ENCODE measurements around the gene NKX2-8.

Gene NKX2-8

GRCh38 chr14:36585100-36585499 lies 2.7 kb upstream of the NKX2-8 start:
- TF ChIP-seq RARB (CRISPR knock-in tag; IDR thresholded peaks at IDR 0.05) (no peak), BACH2 (CRISPR knock-in tag; IDR thresholded peaks at IDR 0.05; ENCODE audit: borderline replicate concordance) (no peak), PATZ1 (CRISPR knock-in tag; IDR thresholded peaks at IDR 0.05; ENCODE audit: borderline replicate concordance) (no peak), ARNTL (CRISPR knock-in tag; IDR thresholded peaks at IDR 0.05; ENCODE audit: borderline replicate concordance, low read depth) (no peak), ZNF565 (CRISPR knock-in tag; conservative IDR thresholded peaks at IDR 0.05; ENCODE audit: low read depth) (no peak), CSDC2 (CRISPR knock-in tag; IDR thresholded peaks at IDR 0.05) (no peak), TOX (CRISPR knock-in tag; IDR thresholded peaks at IDR 0.05; ENCODE audit: borderline replicate concordance) (no peak), CREB5 (CRISPR knock-in tag; IDR thresholded peaks at IDR 0.05; ENCODE audit: low read depth) (no peak), GLIS3 (CRISPR knock-in tag; IDR thresholded peaks at IDR 0.05) (no peak), TSHZ2 (CRISPR knock-in tag; IDR thresholded peaks at IDR 0.05) (no peak), ZC3H10 (CRISPR knock-in tag; IDR thresholded peaks at IDR 0.05) (no peak), ZFP3 (CRISPR knock-in tag; IDR thresholded peaks at IDR 0.05) (no peak), ZNF70 (CRISPR knock-in tag; IDR thresholded peaks at IDR 0.05) (no peak), ZNF8 (CRISPR knock-in tag; IDR thresholded peaks at IDR 0.05) (no peak), OSR1 (CRISPR knock-in tag; IDR thresholded peaks at IDR 0.05) (no peak)
- ATAC-seq, result no peak

GRCh38 chr14:36583893-36584811 lies 1.7 kb upstream of the NKX2-8 start:
- no peak for ATAC-seq

More at GRCh38 chr14:36583893-36584811, 1.7 kb upstream of the NKX2-8 start:
- TF ChIP-seq ZNF70 (CRISPR knock-in tag; IDR thresholded peaks at IDR 0.05) (no peak), ISL1 (CRISPR knock-in tag; IDR thresholded peaks at IDR 0.05) (no peak), GLIS3 (CRISPR knock-in tag; IDR thresholded peaks at IDR 0.05) (no peak), CSRNP3 (CRISPR knock-in tag; IDR thresholded peaks at IDR 0.05) (no peak), PATZ1 (CRISPR knock-in tag; IDR thresholded peaks at IDR 0.05; ENCODE audit: borderline replicate concordance) (no peak), POU6F1 (CRISPR knock-in tag; IDR thresholded peaks at IDR 0.05; ENCODE audit: borderline replicate concordance, low read depth) (no peak), RARB (CRISPR knock-in tag; IDR thresholded peaks at IDR 0.05) (no peak), ZNF8 (CRISPR knock-in tag; IDR thresholded peaks at IDR 0.05) (no peak), ZFP3 (CRISPR knock-in tag; IDR thresholded peaks at IDR 0.05) (no peak), TOX (CRISPR knock-in tag; IDR thresholded peaks at IDR 0.05; ENCODE audit: borderline replicate concordance) (no peak), BACH2 (CRISPR knock-in tag; IDR thresholded peaks at IDR 0.05; ENCODE audit: borderline replicate concordance) (no peak), TCF4 (CRISPR knock-in tag; IDR thresholded peaks at IDR 0.05; ENCODE audit: borderline replicate concordance) (no peak), ZC3H10 (CRISPR knock-in tag; IDR thresholded peaks at IDR 0.05) (no peak), PPARA (CRISPR knock-in tag; IDR thresholded peaks at IDR 0.05; ENCODE audit: borderline replicate concordance) (no peak), OSR1 (CRISPR knock-in tag; IDR thresholded peaks at IDR 0.05) (no peak), ZFP30 (CRISPR knock-in tag; IDR thresholded peaks at IDR 0.05) (no peak)
